Upper lobe of left lung (tissue), 4 donors: ENCODE data around the gene RORB.

Experiments
- EP300 ChIP-seq, 4 donors: sonication (generic); formaldehyde crosslinking; IDR thresholded peaks; one replicate each; pipeline ENCODE4 v1.5.1; 2017; ENCODE audit warnings: antibody characterized with exemption in 4 of 4, control low read depth in 2 of 4
- POLR2A ChIP-seq, 4 donors: fragments of 450-650 bp; IDR thresholded peaks; one replicate each; pipeline ENCODE4 v1.5.1; 2016 to 2017; ENCODE audit warnings: antibody characterized with exemption in 4 of 4, mild to moderate bottlenecking in 2 of 4

GRCh38 chr9:74551266-74551665, 54.1 kb downstream of the RORB start:
- no peak for TF ChIP-seq EP300 (IDR thresholded peaks at IDR 0.05)
- TF ChIP-seq POLR2A (IDR thresholded peaks at IDR 0.05), result no peak
